HG03558 (cell line): ENCODE results near the gene PTGDS.

Experiments used
- ATAC-seq: cut with Tn5 transposase; IDR thresholded peaks from one replicate; pipeline ENCODE4 v1.9.1; 2021; ENCODE audit warnings: moderate number of reproducible peaks; ENCODE audit not compliant: unreplicated experiment; ENCODE audit errors: extremely low read depth

Gene PTGDS

GRCh38 chr9:136977223-136977622 is at the start of gene PTGDS:
Gene PTGDS (plus strand): TSS chr9:136977504. CDS start chr9:136977579, 75 bp downstream.
- no peak for ATAC-seq

- ATAC-seq: no peak
Observed at GRCh38 chr9:136928591-136928990, 48.7 kb upstream of the PTGDS start.

- ATAC-seq: no peak
Observed at GRCh38 chr9:136930014-136930413, 47.3 kb upstream of the PTGDS start.

- no peak for ATAC-seq
Observed at GRCh38 chr9:136931611-136932130, 45.6 kb upstream of the PTGDS start.

- no peak for ATAC-seq
Observed at GRCh38 chr9:136934277-136934676, 43.0 kb upstream of the PTGDS start.

- ATAC-seq: no peak
Observed at GRCh38 chr9:136935651-136936050, 41.7 kb upstream of the PTGDS start.

DNA sequence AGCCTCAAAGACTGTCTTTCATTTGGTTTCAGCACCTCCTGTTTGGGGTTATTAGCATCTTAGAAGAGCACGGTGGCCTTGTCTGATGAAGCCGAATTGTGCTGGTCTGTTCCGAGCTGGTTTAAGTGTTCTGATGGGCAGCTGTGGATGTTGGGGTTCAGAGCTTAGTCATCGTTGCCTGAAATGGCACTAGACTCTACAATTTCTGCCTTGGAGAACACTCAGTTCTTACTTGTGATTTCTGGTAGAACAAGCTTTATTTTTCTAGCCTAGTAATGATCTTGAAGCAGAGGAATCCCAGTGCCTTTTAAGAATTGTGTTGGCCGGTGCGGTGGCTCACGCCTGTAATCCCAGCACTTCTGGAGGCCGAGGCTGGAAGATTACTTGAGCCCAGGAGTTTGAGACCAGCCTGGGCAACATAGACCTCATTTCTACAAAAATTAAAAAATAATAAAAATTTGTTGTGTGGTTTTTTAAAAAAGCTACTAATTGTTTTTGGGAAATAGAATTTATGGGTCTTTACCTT is 40.6 kb upstream of the PTGDS start:
- no peak for ATAC-seq

DNA sequence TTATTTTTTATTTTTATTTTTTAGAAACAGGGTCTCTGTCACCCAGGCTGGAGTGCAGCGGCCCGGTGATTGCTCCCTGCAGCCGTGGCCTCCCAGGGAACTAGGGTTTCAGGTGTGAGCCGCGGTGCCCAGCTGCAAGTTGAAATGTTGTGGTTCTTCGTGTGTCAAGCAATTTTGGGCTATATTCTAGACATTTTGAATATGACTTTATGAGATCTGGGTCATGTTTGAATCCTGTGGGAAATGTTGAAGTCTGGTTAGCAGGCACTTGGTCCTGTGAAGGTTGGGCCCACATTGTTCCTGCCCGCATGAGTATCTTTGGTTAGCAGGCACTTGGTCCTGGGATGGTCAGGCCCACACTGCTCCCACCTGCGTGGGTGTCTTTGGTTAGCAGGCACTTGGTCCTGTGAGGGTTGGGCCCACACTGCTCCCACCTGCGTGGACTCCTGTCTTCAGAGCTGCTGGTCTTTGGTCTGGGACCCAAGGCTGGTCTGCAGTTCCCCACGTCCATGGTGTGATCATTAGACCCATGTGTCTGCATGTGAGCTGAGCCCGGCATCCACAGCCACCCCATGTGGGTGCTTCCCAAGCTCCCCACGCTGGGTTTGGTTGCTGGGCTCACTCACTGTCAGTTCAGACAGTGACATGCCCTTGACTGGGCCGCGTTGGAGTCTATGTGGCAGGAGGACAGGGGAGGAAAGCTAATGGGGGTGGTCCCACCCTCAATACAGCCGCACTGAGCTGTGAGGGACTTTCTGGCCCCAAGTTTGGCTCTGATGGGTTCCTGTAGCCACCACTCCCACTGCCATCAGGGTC is 39.9 kb upstream of the PTGDS start:
- no peak for ATAC-seq

DNA sequence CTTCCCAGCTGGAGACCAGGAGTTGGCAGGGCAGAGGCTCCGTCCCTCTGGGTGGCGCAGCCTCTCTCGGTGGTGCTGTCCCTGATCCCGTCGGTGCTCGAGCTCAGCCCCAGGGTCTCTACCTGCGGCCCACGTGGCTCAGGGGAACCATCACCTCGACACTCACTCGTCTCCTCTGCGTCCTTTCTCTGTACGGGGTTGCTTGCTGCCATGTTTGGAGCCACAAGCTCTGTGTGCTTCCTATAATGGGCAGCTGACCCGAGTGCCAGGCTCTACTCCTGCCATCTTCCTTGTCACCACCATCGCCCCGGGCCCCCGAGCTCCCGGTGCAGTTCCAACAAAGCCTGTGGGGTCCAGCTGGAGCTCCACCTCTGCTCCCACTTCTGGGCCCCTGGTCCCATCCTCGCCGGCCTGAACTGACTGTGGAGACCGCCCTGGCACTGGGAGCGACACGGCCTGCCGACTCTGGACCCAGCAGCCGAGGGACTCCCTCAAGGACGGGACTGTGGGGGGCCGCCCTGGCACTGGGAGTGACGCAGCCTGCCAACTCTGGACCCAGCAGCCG is 37.8 kb upstream of the PTGDS start:
- no peak for ATAC-seq

- no peak for ATAC-seq
Observed at GRCh38 chr9:136939996-136940525, 37.2 kb upstream of the PTGDS start.

DNA sequence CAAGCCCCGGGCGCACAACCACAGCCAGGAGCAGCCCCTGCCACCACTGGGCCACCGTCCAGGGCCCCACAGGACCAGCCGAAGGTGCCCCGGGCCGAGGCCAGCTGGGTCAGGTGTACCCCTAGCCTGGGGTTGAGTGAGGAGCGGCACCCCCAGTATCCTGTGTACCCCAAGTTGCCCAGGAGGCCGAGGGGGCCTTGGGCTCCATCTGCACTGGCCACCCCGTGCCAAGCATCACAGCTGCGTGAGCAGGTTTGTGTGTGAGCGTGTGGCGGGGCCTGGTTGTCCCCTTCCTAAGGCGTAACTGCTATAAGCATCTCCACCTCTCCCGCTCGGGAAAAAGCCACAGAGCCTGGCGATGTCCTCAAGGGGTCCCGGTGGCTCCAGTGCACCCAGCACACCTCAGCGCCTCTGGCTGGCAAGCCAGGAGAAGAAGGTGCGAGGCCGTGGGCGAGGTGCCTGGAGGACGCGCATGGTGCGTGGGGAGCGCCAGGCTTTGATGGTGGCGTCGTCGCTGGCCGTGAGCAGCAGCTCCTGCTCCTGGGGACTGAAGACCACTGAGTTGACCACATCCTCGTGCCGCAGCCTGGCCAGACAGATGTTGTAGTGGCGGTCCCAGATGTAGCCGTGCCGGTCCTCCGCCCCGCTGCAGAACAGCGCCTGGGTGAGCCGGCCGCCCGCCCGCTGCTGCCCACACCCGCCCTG is 36.6 kb upstream of the PTGDS start:
- ATAC-seq: no peak

- ATAC-seq: no peak
Observed at GRCh38 chr9:136941231-136942111, 35.8 kb upstream of the PTGDS start.

DNA sequence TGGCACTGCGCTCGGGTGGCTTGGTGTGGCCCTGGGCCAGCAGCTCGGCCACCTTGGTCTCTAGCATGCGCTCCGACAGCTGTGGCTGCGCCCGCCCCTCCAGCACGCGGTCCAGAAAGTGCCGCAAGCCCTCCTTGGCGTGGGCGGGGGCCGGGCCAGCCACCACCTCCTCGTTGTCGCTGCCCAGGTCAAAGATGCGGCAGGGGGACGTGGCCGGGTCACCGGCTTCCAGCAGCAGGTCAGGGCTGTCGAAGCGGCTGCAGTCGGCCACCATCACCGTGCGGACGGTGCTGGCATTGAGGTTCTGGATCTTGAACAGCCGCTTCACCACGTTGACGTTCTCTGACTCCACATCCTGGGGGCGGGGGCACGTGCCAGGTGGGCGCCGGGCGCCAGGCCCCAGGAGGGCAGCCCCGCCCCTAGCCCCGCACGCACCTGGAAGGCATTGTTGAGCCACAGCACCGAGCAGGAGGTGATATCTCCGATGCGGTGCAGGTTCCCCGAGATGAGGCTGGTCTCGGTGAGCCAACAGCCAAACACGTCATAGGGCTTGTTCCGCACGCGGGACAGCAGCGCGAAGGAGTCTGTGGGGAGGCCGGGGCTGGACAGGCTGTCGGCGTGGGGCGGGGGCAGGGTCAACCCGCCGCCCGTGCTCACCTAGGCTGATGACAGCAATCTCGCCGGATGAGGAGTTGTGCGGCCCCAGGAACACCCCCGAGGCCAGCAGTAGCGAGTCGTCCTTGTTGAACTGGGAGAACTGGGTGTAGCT is 35.0 kb upstream of the PTGDS start:
- ATAC-seq: no peak

- no peak for ATAC-seq
Observed at GRCh38 chr9:136942881-136943230, 34.4 kb upstream of the PTGDS start.

DNA sequence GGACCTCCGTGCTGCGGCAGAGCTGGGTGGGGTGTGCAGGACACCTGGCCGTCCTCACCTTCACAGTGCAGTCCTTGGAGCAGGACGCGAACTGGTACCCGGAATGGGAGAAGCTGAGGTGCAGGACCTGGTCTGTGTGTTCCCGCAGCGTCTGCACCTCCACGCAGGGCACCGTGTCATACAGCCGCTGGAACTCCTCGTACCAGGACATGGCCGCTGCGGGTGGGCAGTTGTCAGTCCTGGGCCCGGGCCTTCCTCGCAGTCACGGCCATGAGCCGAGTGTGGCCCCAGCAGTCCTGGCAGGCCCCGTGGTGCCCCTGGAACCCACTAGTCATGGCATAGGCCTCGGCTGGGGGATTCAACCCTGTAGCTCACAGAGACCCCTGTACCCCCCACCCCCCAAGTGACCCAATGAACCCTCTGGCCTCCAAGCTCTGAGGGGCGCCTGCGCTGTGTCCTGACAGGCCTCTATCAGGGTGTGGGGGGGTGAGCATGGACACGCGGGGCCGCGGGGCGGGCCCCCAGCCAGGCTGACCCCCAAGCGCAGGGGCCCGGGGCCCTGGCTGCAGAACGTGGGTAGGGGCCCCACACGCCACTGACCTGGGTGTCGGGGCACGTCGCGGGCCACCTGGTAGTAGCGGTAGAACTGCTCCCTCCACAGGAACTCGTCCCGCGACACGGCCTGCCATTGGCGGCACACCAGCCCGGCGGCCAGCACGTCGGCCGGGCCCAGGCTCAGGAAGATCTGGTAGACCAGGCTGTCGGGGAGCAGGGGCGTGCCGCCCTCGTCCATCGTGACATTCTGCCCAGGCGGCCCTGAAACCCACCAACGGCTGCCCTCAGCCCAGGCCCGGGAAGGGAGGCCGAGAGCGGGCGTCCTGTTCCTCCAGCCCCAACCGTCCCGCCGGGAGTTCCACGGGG is 33.8 kb upstream of the PTGDS start:
- ATAC-seq: no peak

GRCh38 chr9:136944212-136944518 is 33.1 kb upstream of the PTGDS start:
- peak; percentile 20 for ATAC-seq

DNA sequence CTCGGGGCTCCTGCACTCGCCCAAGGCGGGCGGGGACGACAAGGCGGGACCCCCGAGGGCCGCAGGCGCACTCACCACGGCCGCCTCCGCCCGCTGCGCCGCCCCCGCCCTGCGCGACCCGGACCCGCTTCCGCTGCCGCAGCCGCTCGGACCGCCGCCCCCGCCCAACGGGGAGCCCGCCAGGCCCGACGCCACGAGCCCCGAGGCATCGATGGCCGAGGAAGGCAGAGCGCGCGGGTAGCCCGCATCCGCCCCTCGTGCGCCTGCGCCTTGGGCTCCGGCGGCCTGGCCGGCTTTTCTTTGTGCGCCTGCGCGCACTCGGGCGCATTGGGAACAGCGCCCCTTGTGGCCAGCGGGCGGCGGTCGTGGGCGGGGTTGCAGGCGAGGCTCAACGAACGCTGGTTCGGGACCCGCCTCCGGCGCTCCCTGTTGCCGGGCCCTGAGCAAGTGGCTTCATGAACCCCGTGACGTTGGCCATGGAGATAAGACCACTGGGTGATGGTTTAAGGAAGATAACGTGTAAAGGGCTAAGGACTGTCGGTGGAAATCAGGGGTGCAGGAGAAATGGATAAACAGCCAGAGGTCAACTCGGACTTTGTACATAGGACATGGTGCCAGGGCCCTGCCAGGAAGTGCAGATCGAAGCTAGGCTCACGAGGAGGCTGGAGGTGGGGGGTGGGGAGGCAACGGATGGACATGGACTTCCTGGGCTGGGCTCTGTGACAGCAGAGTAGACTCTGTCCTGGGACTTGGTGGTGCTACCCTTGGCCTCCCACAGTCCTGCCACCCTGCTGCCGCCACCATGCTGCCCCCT is 32.6 kb upstream of the PTGDS start, which contains the start of the genes C8G and FBXW5:
Gene C8G, plus strand, starts transcription at position 725 of the 814 bp plus-strand sequence. Its CDS starts 78 bp downstream, at position 803.
Gene FBXW5, minus strand, starts transcription at position 220 of the 814 bp plus-strand sequence. CDS start 655 bp downstream, outside the sequence.
- peak; percentile 46 for ATAC-seq
